K562 (cell line): ENCODE results near the gene PLEK2. TPM values are rescaled to one million over a fixed set of nuclear protein-coding genes. Genes with fewer than 3 reads are reported as not detected.

ENCODE experiments used
- ATF3 ChIP-seq, 2 experiments: fragments of 450-650 bp in 1 of 2; sonication (generic) in 1 of 2; formaldehyde crosslinking in 1 of 2; IDR thresholded peaks in 1 of 2; conservative IDR thresholded peaks in 1 of 2; 2 replicates each; pipeline versions ENCODE4 v1.6.1 to v1.8.1; 2016 to 2023; ENCODE audit warnings: mild to moderate bottlenecking in 2 of 2, moderate library complexity in 2 of 2, inconsistent platforms in 1 of 2, missing genetic modification reagents in 1 of 2
- BCL6 ChIP-seq: fragments of 250-450 bp; sonication (Bioruptor Pico); IDR thresholded peaks from 2 replicates; pipeline ENCODE4 v1.4.0; 2020
- C11orf30 ChIP-seq: fragments of 450-650 bp; IDR thresholded peaks from 2 replicates; pipeline ENCODE4 v1.6.1; 2016; ENCODE audit warnings: low read depth, mild to moderate bottlenecking
- CBFA2T2 ChIP-seq: fragments of 450-650 bp; conservative IDR thresholded peaks from 2 replicates; pipeline ENCODE4 v1.6.1; 2017; ENCODE audit warnings: mild to moderate bottlenecking
- EP300 ChIP-seq: IDR thresholded peaks from 2 replicates; pipeline ENCODE4 v1.6.1; 2012; ENCODE audit warnings: low read length, improper control_type of control experiment
- FOXK1 ChIP-seq: sonication (generic); formaldehyde crosslinking; IDR thresholded peaks from 2 replicates; pipeline ENCODE4 v1.8.0; 2022; ENCODE audit warnings: missing genetic modification reagents, mild to moderate bottlenecking, borderline replicate concordance
- HDAC1 ChIP-seq, 2 experiments: fragments of 450-650 bp; IDR thresholded peaks; 2 replicates each; pipeline ENCODE4 v1.6.1; 2016 to 2017; ENCODE audit warnings: inconsistent platforms in 1 of 2, mild to moderate bottlenecking in 1 of 2, moderate library complexity in 1 of 2
- HES1 ChIP-seq: fragments of 450-650 bp; IDR thresholded peaks from 2 replicates; pipeline ENCODE4 v1.6.1; 2016; ENCODE audit warnings: low read depth, mild to moderate bottlenecking, moderate library complexity
- HMBOX1 ChIP-seq: sonication (generic); IDR thresholded peaks from 2 replicates; pipeline ENCODE4 v1.6.1; 2016
- HMGXB4 ChIP-seq: sonication (generic); formaldehyde crosslinking; IDR thresholded peaks from 2 replicates; pipeline ENCODE4 v1.8.1; 2023; ENCODE audit warnings: mild to moderate bottlenecking, missing genetic modification reagents
- MAX ChIP-seq: sonication (generic); formaldehyde crosslinking; IDR thresholded peaks from 2 replicates; pipeline ENCODE4 v1.9.0; 2022; ENCODE audit warnings: mild to moderate bottlenecking, missing genetic modification reagents
- MYC ChIP-seq, 2 experiments: fragments of 250-450 bp in 1 of 2; sonication (Bioruptor Pico) in 1 of 2; IDR thresholded peaks; 2 replicates each; pipeline versions ENCODE4 v1.5.1 to v1.6.1; 2012 to 2021; ENCODE audit warnings: low read depth in 2 of 2, borderline replicate concordance in 1 of 2, improper control_type of control experiment in 1 of 2, low read length in 1 of 2, mild to moderate bottlenecking in 1 of 2, moderate library complexity in 1 of 2
- PHF21A ChIP-seq: fragments of 450-650 bp; IDR thresholded peaks from 2 replicates; pipeline ENCODE4 v1.6.1; 2017; ENCODE audit warnings: low read depth, borderline replicate concordance
- PML ChIP-seq: IDR thresholded peaks from 2 replicates; pipeline ENCODE4 v1.6.1; 2012; ENCODE audit warnings: low read length, inconsistent platforms
- PURB ChIP-seq: sonication (generic); formaldehyde crosslinking; IDR thresholded peaks from 2 replicates; pipeline ENCODE4 v1.9.0; 2021; ENCODE audit warnings: low read depth, mild to moderate bottlenecking, missing genetic modification reagents
- RAD51 ChIP-seq: fragments of 450-650 bp; IDR thresholded peaks from 2 replicates; pipeline ENCODE4 v1.7.1; 2016; ENCODE audit warnings: low read depth, mild to moderate bottlenecking, borderline replicate concordance
- RBM34 ChIP-seq: fragments of 200-400 bp; formaldehyde crosslinking; IDR thresholded peaks from 2 replicates; pipeline ENCODE4 v1.6.1; 2018; ENCODE audit warnings: low read length, borderline replicate concordance; ENCODE audit not compliant: insufficient read depth
- RNF2 ChIP-seq: sonication (generic); IDR thresholded peaks from 2 replicates; pipeline ENCODE4 v1.6.1; 2016
- SAP30 ChIP-seq: fragments of 200-600 bp; sonication (generic); IDR thresholded peaks from 2 replicates; pipeline ENCODE4 v1.6.1; 2012; ENCODE audit warnings: borderline replicate concordance, low read depth, mild to moderate bottlenecking, moderate library complexity, low read length, control low read depth, inconsistent platforms; ENCODE audit not compliant: insufficient read depth, poor library complexity, severe bottlenecking
- SNIP1 ChIP-seq: fragments of 450-650 bp; IDR thresholded peaks from 2 replicates; pipeline ENCODE4 v1.7.1; 2017; ENCODE audit warnings: low read depth, mild to moderate bottlenecking
- SOX6 ChIP-seq: fragments of 450-650 bp; IDR thresholded peaks from 2 replicates; pipeline ENCODE4 v1.6.1; 2014; ENCODE audit warnings: mild to moderate bottlenecking
- ZC3H4 ChIP-seq: sonication (generic); formaldehyde crosslinking; IDR thresholded peaks from 2 replicates; pipeline ENCODE4 v1.9.0; 2021; ENCODE audit warnings: missing genetic modification reagents, borderline replicate concordance
- ZFP36 ChIP-seq: fragments of 150-350 bp; IDR thresholded peaks from 2 replicates; pipeline ENCODE4 v1.6.1; 2018; ENCODE audit warnings: low read length, low read depth; ENCODE audit not compliant: partially characterized antibody
- polyA plus RNA-seq, 8 experiments: library from polyadenylated mRNA; depleted of rRNA in 4 of 8; stranded (reverse) in 5 of 8; unstranded in 3 of 8; fragments of >200 nt; fragmentation: Nextera tagmentation in 2 of 8; fragmentation: Illumina TruSeq in 1 of 8; extraction: Ambion mirVana in 2 of 8; extraction: Trizol in 1 of 8; gene quantifications; 2 replicates each; pipeline versions ENCODE4 v1.2.1 to v1.2.3, GENCODE V29; 2011 to 2014; ENCODE audit warnings: inconsistent platforms in 1 of 8, missing spikeins in 1 of 8
- total RNA-seq, 7 experiments: library from RNA; depleted of rRNA in 6 of 7; stranded (reverse); fragments of >200 nt in 6 of 7; fragmentation: Illumina TruSeq in 2 of 7; extraction: Trizol in 2 of 7; gene quantifications; 2 replicates each; pipeline versions ENCODE4 v1.2.1 to v1.2.3, GENCODE V29; 2011 to 2021; ENCODE audit warnings: low replicate concordance in 1 of 7

The PLEK2 gene
- total and polyA plus RNA-seq, 9 of the 15 experiments (the other 6 are each of a cell fraction or from before 2014, with no cell fraction given) = not detected

GRCh38 chr14:67359775-67360469 is 52.0 kb downstream of the PLEK2 start, which contains the start of the genes ATP6V1D and EIF2S1 (continued):
- TF ChIP-seq SAP30 (peak; percentile 91), EP300 (peak; percentile 17; the same call in 1 of the 2 replicates), PML (peak; percentile 73), PURB (CRISPR knock-in tag) (no peak), ZC3H4 (CRISPR knock-in tag) (no peak), FOXK1 (peak; percentile 74; the same call in 1 of the 2 replicates), MYC (IDR thresholded peaks at IDR 0.05; ENCODE audit: low read depth, low read length) (peak; percentile 93), MYC (CRISPR knock-in tag; IDR thresholded peaks at IDR 0.05; ENCODE audit: borderline replicate concordance, low read depth) (0 out of 2 replicates have a peak, but pooled peaks have one; percentile 73), RBM34 (no peak), RNF2 (no peak), RAD51 (peak; percentile 80; the same call in 1 of the 2 replicates), ATF3 (IDR thresholded peaks at IDR 0.05) (no peak), ATF3 (CRISPR knock-in tag; conservative IDR thresholded peaks at IDR 0.05) (peak; percentile 46; the same call in 1 of the 2 replicates), BCL6 (CRISPR knock-in tag) (no peak), HDAC1 (IDR thresholded peaks at IDR 0.05) (peak in 1 of 2 experiments; percentile 88; a peak in 1 of 4 replicates), SNIP1 (peak; percentile 96), HMBOX1 (peak; percentile 11; the same call in 1 of the 2 replicates), HMGXB4 (0 out of 2 replicates have a peak, but pooled peaks have one; percentile 65), PHF21A (no peak), CBFA2T2 (0 out of 2 replicates have a peak, but pooled peaks have one; percentile 30), HES1 (peak; percentile 96), ZFP36 (no peak), MAX (peak; percentile 91), SOX6 (peak; percentile 53; the same call in 1 of the 2 replicates), C11orf30 (peak; percentile 94)
